ENCODE data around the gene FAM199X.
A peak's percentile ranks its signal among the peaks of the same experiment; 100 is the strongest.

Gene FAM199X

DNA sequence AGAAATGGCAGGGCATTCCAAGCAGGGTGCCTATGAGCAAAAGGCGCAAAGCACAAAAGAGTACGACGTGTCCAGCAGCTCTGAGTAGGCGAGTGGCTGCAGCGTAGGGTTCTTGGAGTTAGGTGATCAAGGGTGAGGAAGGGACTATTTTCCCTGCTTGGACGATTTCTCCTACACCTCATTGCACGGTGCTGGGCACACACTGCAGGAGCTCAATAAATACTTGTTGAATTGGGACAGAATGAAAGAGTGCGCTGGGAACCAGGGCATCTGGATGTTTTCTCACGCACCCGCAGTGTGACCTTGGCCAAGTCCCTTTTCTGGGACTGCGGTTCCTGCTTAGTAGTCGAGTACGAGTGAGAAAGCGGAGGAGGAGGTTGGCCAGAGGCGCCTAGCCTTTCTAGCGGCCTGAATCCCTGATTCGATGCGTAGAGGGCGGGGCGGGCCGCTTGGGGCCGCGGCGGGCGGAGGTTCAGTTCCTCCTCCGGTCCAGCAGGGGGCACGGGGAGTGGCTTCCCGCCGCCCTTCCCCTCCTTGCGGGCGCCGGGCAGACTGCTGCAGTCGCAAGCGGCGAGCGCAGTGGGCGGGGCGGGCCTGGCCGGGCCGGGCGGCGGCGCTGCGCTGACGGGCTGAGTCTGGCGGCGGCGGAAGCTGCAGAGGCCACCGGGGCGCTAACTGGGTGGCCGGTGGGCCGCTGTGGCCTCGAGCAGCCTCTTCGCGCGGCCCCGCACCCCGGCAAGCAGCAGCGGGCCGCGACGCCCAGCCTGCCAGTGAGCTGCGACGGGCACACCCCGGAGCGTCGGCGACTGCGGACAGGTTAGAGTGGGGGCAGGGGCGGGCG, at the start of gene FAM199X:
FAM199X (plus strand) TSS at position 560 of the 841 bp plus-strand sequence. CDS start 333 bp downstream, outside the sequence.
- TF ChIP-seq POLR2A (IDR thresholded peaks at IDR 0.05; ENCODE audit: low read length) = peak; percentile 61
- TF ChIP-seq GATA1 (IDR thresholded peaks at IDR 0.05; ENCODE audit: low read depth, low read length) = no peak
- peak; percentile 90 to 92 for DNase-seq

DNA sequence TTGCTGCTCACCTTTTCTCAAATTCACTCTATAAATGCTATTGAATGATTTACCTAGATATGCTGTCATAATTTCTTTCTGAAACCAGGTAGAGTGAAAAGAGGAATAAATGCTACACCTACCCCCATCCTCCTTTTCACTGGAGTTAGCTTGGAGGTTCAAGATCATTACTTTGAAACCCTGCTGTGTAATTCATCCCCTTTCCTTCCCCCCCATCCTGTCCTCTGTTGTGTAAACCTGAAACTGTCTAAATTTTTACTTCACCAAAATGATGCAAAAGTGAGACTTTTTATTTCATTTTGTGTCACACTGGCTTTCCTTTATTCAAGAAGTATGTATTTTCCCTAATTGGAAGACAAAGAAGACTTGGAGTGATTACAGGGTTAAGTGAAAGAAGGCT, 48.5 kb upstream of the FAM199X start:
- no peak for DNase-seq
- no peak for TF ChIP-seq GATA1 (IDR thresholded peaks at IDR 0.05; ENCODE audit: low read depth, low read length)
- no peak for TF ChIP-seq POLR2A (IDR thresholded peaks at IDR 0.05; ENCODE audit: low read length)

DNA sequence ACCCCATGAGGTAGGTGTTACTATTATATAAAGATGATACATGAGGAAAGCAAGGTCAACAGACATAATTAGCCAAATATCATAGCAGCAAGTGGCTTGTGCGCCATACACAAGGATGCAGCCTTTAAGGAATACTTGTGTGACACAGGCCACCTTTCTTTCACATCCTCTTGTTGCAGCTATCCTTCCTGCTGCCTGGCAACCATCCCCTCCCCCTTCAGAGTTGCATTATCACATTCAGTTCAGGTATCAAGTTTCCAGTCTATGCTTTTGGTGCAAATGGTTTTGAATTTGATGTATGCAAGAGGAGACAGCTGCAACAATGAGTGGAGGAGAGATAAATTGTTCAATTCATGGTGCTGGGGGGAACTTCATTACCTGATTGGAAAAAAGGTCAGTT, 47.5 kb upstream of the FAM199X start:
- TF ChIP-seq POLR2A (IDR thresholded peaks at IDR 0.05; ENCODE audit: low read length) (no peak), GATA1 (IDR thresholded peaks at IDR 0.05; ENCODE audit: low read depth, low read length) (no peak)
- DNase-seq = no peak

DNA sequence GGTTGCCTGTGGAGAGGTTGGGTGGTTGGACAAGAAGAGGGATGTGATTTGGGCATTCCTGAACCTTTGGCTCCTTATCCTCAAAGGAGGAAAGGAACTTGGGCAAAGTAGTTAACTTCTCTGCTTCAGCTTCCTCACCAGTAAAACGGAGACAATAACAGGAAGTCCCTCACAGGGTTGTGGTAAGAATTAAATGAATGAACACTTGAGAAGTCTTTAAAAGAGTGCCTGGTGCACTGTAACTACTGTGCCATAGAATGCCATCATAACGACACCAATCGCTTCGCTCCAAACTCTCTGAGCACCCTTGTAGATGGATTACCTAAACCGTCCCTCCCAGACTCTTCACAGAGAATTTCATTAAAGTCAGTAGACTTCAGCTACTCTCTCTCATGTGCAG, 43.4 kb upstream of the FAM199X start:
- TF ChIP-seq POLR2A (IDR thresholded peaks at IDR 0.05; ENCODE audit: low read length) = no peak
- TF ChIP-seq GATA1 (IDR thresholded peaks at IDR 0.05; ENCODE audit: low read depth, low read length) = no peak
- DNase-seq = no peak

DNA sequence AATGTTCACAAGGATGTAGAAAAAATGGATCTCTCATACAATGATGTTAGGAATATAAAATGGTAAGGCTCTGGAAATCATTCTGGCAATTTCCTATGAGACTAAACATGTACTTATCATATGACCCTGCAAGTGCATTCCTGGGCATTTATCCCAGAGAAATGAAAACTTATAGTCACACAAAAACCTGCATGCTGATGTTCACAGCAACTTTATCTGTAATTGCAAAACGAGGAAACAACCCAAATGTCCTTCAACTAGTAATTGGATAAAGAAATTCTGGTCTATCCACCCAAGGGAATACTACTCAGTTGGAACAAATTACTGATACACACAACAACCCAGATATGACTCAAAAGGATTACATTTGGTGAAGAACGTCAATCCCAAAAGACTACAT, 39.4 kb upstream of the FAM199X start:
- DNase-seq = no peak
- no peak for TF ChIP-seq GATA1 (IDR thresholded peaks at IDR 0.05; ENCODE audit: low read depth, low read length)
- TF ChIP-seq POLR2A (IDR thresholded peaks at IDR 0.05; ENCODE audit: low read length) = no peak

DNA sequence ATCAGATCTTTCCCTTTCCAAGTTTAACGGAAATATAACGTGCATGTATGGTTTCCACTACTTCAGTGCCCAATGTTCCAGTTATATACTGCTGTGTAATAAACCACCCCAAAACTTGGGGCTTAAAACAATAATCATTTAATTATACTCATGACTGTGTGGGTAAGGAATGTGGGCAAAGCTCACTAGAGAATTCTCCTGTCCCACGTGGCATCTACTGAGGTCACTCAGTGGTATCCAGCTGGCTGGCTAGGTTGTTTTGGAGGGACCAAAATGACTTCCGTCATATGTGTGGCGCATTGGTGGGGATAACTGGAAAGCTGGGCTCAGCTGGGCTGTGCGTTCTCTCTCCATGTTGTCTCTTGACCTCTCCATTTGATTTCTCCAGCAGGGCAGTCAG, 35.4 kb upstream of the FAM199X start:
- DNase-seq = no peak
- TF ChIP-seq GATA1 (IDR thresholded peaks at IDR 0.05; ENCODE audit: low read depth, low read length) = no peak
- TF ChIP-seq POLR2A (IDR thresholded peaks at IDR 0.05; ENCODE audit: low read length) = no peak

DNA sequence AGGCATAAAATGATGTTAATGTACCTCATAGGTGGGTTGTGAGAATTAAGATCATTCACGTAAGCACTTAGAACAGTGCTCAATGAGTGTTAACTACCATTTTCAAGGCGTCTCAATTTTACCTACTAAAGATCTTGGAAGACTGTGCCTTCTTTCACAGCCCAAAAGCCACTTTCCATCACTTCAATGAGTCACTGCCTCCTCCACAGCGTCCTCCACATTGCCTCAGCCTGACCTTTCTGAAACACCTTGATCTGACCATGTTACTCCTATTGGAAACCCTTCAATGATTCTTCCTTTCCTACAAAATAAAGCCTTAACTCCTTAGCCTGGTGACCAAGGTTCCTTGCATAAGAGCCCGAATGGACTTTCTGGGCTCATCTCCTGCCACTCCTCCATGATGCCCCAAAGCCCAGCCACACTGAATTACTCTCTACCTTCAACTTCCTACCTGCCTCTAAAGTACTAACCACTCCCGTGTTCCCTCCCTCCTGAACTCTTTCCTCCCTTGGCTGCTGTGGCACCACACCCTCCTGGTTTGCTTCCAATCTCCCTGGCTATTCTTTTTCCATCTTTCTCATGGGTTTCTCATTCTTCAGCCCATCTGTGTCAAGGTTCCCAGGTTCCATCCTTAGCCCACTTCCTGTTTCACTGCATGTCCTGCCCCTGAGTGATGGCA, 31.5 kb upstream of the FAM199X start:
- TF ChIP-seq GATA1 (IDR thresholded peaks at IDR 0.05; ENCODE audit: low read depth, low read length) (no peak), POLR2A (IDR thresholded peaks at IDR 0.05; ENCODE audit: low read length) (no peak)
- no peak for DNase-seq

DNA sequence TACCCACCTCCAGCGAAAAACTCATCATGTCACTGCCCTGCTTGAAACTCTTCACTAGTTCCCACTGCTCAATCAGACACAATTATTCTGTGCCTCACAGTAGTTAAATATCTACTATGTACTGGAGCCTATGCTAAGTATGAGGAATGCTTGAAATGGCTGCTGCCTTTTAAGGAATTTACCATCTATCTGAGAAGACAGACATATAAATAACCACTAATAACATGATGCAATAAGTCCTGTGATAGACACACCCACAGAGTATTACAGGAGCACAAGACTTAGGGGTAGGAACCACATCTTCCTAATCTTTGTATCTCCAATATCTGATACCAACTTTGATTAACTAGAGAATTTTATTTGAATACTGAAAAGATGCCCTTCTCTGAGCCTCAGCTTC, 30.6 kb upstream of the FAM199X start:
- TF ChIP-seq GATA1 (IDR thresholded peaks at IDR 0.05; ENCODE audit: low read depth, low read length) (no peak), POLR2A (IDR thresholded peaks at IDR 0.05; ENCODE audit: low read length) (no peak)

DNA sequence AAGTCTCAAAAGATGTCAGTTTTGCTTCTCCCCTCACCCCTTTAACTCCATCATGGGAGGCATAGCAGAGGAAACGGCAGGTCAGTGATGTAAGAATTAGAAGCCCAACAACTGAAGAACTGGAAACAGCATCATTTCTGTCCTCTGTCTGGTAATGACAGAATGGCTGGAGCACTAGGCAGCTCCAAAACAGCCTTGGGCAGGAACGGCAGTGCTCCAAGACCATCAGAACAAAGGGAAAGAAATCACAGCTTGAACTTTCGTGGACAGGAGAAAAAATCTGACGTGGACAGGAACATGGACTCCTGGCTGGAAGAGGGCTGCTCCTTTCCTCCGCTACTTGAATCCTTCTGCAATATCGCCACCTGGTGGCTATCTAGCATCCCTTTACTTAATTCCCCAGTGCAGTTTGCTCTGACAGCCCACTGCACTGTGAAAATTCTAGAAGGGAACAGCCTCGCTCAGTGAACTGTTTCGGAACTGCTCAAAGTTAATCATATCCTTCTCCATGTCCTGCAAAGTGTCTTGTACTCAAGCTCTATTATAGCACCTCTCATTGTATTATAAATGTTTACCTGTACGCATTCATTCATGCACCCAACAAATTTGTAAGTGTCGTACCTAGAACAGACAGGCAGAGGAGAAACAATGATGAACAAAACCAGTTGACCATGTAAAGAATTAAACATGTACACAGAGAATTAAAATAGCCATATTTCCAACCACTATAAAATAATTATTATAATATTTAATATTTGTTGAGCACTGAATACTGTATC, 29.8 kb upstream of the FAM199X start:
- TF ChIP-seq GATA1 (IDR thresholded peaks at IDR 0.05; ENCODE audit: low read depth, low read length) (no peak), POLR2A (IDR thresholded peaks at IDR 0.05; ENCODE audit: low read length) (no peak)
- peak; percentile 71 to 80 for DNase-seq

More for the DNA sequence above, 30.6 kb upstream of the FAM199X start:
- no peak for DNase-seq

DNA sequence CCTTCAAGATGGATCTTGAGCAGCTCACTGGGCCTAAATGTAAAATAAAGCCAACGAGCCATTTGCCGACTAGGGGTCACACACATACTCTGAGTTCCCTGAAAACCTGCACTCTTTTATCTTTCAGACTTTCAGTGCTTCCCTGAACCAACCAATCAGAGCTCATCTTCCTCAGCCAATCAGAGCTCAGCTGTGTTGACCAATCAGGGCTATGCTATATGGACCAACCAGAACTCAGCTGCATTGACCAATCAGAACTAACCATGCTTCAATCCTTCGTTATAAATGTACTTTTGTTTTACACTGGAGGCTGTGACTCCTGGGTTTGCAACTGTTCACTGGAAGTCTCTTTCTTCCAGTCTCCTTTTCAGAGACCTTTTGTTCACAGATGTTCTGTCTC, 28.8 kb upstream of the FAM199X start:
- peak; percentile 37 to 42 for DNase-seq
- no peak for TF ChIP-seq GATA1 (IDR thresholded peaks at IDR 0.05; ENCODE audit: low read depth, low read length)

DNA sequence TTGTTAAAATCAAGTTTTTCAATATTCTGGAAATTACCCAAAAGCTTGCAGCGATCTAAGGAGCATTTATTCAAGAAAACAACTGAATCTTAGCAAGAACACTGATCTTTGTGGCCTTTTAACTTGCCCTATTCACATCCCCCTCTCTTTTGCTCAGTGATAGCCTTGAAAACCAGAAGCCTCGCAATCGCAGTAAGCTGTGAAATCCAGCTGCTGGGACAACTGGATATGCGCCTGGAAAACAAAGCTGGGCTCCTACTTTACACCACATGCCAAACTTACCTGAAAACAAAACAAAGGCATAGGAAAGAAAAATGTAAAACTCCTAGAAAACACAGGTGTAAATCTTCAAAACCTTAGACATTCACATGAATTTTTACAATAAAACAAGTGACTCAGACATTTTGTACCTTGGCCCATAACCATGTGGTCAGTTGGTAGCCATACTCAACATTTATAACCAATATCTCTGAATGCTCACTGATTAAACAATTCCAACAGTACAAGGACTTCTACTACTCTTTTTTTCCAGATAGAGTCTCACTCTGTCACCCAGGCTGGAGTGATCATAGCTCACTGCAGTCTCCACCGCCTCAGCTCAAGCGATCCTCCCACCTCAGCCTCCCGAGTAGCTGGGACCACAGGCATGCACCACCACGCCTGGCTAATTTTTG, 25.0 kb upstream of the FAM199X start:
- TF ChIP-seq POLR2A (IDR thresholded peaks at IDR 0.05; ENCODE audit: low read length) = no peak
- TF ChIP-seq GATA1 (IDR thresholded peaks at IDR 0.05; ENCODE audit: low read depth, low read length) = no peak

DNA sequence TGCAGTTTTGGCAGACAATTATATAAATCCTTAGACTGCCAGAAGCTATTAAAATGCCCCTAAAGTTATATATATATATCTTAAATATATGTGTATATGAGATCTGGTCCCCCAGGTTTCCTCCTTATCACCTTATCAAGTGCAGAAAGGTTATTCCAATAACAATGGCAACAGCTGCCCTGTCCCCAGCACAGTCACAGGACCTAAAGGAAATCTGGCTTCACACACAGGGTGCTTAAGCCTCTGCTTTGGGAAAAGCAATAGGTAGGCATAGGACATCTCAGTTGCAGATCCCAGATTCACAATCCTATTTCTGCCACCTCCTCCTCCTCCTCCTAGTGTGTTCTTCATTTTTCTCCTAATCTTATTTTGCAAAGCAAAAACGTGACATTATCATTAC, 15.2 kb upstream of the FAM199X start:
- no peak for DNase-seq
- TF ChIP-seq GATA1 (IDR thresholded peaks at IDR 0.05; ENCODE audit: low read depth, low read length) (no peak), POLR2A (IDR thresholded peaks at IDR 0.05; ENCODE audit: low read length) (no peak)

More for the DNA sequence above, 25.0 kb upstream of the FAM199X start:
- no peak for DNase-seq

DNA sequence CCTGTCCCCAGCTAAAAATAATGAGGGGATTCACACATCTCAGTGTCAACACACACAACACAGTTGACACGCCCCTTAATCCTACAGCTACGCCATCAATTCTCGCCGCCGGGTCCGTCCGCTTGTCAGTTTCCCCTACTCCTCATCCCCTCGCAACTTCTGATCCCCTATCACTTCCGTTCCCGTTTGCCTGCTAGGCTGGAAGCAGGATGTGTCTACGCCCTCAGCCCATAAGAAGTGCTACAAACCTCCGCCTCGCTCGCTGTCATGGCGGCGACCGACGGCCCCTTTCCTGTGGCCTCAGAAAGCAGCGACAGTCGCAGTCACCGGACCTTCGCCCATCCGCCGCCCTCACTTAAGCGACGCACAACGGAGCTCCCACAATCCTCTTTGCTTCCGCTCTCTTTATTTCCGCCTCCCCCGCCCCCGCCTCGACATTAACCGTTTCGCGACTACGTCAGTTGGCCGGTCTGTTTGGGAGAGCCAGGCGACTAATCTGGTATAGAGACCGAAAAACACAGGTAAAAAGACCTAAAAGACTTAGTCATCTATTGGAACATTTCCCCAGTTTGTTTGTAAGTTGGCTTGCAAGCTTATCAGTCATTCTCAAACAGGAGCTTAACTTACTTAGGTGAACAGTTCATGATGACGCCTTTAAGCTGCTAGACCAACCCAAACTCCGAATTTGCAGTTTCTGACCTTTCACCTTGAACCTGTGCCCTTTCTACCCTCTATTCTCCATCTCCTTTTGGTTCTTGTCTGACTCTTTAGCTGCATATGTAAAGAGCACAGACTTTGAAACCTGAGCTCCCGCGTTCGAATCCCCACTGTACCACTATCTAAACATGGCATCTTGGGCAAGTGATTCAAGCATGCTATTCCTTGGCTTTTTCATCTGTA, 9.4 kb upstream of the FAM199X start, which contains the start of gene SLC25A53:
SLC25A53 (minus strand) TSS at position 380 of the 900 bp plus-strand sequence. CDS start 51,752 bp downstream, outside the sequence.
- TF ChIP-seq POLR2A (IDR thresholded peaks at IDR 0.05; ENCODE audit: low read length) (peak; percentile 59), GATA1 (IDR thresholded peaks at IDR 0.05; ENCODE audit: low read depth, low read length) (no peak)
- peak; percentile 93 for DNase-seq

Data from erythroblast (primary cell).